Stimulated activated memory B cell treated with anti-CD40 and anti-IgM and Interleukin-4, amounts not matched to agents 10 μg/mL and 1 μg/mL and 100 μg/mL, for 72 hours (primary cell): ENCODE measurements around the gene GRAPL.
"Not testable (repeated sequence)": the region's sequence is repeated elsewhere in the genome, so short reads cannot be mapped to it uniquely, and the experiment has no call there.

Source experiments
- ATAC-seq: fragments of 150-1000 bp; cut with Tn5 transposase; 2 replicates; pipeline ENCODE4 v1.10.0; 2021
- H3K27ac Mint-ChIP-seq: one replicate; pipeline ENCODE4 v1.8.0; 2022; ENCODE audit warnings: mild to moderate bottlenecking, mixed read lengths
- H3K27me3 Mint-ChIP-seq: one replicate; pipeline ENCODE4 v1.8.0; 2022; ENCODE audit warnings: mixed read lengths
- H3K36me3 Mint-ChIP-seq: one replicate; pipeline ENCODE4 v1.8.0; 2022; ENCODE audit warnings: mixed read lengths
- H3K4me1 Mint-ChIP-seq: one replicate; pipeline ENCODE4 v1.8.0; 2022; ENCODE audit warnings: mixed read lengths
- H3K4me3 Mint-ChIP-seq: one replicate; pipeline ENCODE4 v1.8.0; 2022; ENCODE audit warnings: mild to moderate bottlenecking, moderate library complexity, mixed read lengths
- H3K9me3 Mint-ChIP-seq: one replicate; pipeline ENCODE4 v1.8.0; 2022; ENCODE audit warnings: mixed read lengths

The GRAPL gene

DNA sequence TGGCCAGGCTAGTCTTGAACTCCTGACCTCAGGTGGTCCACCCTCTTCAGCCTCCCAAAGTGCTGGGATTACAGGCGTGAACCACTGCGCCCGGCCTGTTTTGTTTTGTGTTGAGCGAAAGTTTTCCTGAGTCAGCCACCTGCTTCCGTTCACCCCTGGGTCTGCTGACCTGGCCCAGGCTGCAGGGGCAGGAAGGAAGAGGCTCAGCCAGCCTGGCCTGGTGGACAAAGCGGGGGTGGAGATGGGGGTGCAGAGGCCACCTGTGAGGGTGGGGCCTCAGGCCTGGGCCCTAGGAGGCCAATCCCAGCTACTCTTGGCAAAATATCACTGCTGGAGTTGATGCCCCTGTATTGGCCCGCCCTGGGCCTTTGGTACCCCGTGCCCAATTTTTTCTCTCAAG is 3.7 kb downstream of the GRAPL start:
- not testable (repeated sequence) for H3K27me3 Mint-ChIP-seq, H3K36me3 Mint-ChIP-seq, H3K4me3 Mint-ChIP-seq, H3K4me1 Mint-ChIP-seq, H3K9me3 Mint-ChIP-seq, H3K27ac Mint-ChIP-seq
- ATAC-seq: peak; percentile 68

DNA sequence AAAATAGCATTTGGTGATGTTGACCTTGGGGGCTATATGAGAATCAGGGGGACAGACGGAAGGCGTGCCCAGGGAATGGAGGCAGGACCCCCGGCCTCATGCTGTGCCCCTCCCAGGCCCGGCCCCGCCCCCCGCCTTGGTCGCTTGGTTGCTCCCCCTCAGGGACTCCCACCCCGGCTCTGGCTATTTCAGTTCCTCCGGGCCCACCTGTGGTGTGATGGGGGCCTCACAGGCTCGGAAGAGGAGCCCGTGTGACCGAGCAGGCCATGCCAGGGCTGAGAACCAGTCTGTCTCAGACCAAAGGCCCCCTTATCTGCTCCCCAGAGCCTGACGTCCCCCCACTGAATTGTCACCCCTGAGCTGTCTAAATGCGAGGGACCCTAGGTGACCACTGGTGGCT is 4.4 kb downstream of the GRAPL start:
- H3K36me3 Mint-ChIP-seq, H3K27me3 Mint-ChIP-seq, H3K9me3 Mint-ChIP-seq, H3K27ac Mint-ChIP-seq, H3K4me1 Mint-ChIP-seq, H3K4me3 Mint-ChIP-seq: not testable (repeated sequence)
- ATAC-seq: peak; percentile 65

DNA sequence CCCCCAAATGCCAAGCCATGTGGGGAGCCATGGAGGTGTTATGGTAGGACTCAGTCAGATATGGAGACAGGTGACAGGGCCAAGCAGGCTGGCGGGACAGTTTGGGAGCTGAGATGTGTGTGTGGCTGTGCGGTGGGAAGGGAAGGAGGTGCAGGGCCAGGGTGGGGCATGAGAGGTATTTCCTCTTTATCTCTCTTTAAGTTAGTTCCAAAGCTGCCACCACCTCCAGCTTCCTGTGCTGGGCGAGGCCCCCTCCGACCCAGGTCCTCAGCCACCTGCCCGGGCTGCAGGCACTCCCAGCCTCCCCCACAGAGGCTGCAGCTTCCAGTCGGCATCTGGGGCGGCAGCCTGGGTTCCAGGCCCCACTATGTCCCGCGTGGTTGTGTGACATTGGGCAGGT is 6.4 kb downstream of the GRAPL start:
- H3K27ac Mint-ChIP-seq, H3K4me3 Mint-ChIP-seq, H3K4me1 Mint-ChIP-seq, ATAC-seq, H3K9me3 Mint-ChIP-seq, H3K36me3 Mint-ChIP-seq, H3K27me3 Mint-ChIP-seq: not testable (repeated sequence)

DNA sequence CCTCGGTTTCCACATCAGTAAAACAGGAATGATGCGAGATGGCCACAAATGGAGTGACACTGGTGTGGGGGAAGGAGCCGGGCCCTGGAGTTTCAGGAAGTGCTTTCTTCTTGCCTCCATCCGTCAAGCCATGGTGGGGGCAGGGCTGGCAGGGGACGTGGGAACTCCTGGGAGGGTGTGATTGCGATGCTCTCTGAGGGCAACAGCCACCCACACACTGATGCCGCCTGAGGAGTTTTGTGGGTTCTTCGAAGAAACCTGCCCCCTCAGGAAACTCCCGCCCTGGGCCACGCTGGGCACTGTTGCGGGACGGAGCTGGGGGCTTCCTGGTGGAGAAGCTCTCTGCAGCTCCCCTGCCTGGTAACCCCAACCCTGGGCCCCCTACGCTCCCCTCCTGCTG is 8.0 kb downstream of the GRAPL start:
- not testable (repeated sequence) for H3K4me1 Mint-ChIP-seq, H3K4me3 Mint-ChIP-seq
- peak; percentile 44 for ATAC-seq

DNA sequence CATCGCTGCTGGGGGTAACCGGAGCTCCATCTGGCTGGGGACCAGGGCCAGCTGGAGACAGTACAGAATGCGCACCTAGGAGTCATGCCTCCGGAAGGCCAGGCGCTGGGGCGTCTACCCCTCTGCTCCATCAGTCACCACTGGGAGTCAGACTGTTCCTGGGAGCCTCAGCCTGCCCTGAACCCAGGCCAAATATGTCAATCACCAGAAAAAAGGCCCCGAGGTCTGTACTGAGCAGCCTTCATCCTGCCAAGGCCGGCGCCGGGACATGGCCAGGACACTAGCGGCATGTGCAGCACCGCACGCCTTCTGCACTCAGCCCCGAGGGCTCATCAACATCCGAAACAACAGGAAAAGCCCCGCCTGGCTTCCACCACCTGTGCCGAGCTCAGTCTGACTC is 8.7 kb downstream of the GRAPL start:
- H3K36me3 Mint-ChIP-seq, H3K27ac Mint-ChIP-seq, H3K4me1 Mint-ChIP-seq, H3K9me3 Mint-ChIP-seq, H3K4me3 Mint-ChIP-seq, H3K27me3 Mint-ChIP-seq: not testable (repeated sequence)
- ATAC-seq: peak; percentile 21

More for the DNA sequence above, 8.0 kb downstream of the GRAPL start:
- not testable (repeated sequence) for H3K36me3 Mint-ChIP-seq, H3K27ac Mint-ChIP-seq, H3K27me3 Mint-ChIP-seq, H3K9me3 Mint-ChIP-seq

DNA sequence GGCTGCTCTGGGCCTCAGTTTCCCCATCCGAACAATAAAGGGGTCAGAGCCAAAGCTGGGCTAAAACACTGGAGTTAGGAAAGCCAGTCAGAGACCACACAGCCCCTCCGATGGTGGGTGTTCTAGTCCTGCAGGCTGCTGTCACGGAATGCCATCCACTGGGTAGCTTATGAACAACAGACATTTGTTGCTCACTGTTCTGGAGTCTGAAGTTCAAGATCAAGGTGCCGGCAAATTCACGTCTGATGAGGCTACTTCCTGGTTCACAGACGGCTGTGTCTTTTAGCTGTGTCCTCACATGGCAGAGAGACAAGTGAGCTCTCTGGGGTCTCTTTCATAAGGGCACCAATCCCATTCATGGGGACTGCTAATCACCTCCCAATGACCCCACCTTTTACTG is 9.2 kb downstream of the GRAPL start:
- H3K4me3 Mint-ChIP-seq, H3K27ac Mint-ChIP-seq, H3K27me3 Mint-ChIP-seq, ATAC-seq, H3K36me3 Mint-ChIP-seq, H3K9me3 Mint-ChIP-seq, H3K4me1 Mint-ChIP-seq: not testable (repeated sequence)

DNA sequence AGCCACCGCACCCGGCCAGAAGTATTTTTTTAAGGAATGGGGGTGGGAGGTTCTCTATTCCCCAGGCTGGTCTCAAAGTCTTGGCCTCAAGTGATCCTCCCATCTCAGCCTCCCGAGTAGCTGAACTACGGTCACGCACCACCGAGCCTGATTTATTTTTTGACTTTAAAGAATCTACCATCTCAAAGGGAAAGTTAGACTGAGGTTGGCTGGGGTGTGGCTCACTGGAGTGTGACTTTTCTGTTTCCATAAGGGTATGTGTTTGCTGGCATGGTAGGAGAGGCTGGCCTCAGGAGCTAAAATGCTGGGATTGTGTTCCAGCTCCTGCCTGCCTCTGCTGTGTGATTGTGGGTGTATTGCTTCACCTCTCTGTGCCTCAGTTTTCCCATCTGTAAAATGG is 10.6 kb downstream of the GRAPL start:
- H3K36me3 Mint-ChIP-seq: not testable (repeated sequence)

DNA sequence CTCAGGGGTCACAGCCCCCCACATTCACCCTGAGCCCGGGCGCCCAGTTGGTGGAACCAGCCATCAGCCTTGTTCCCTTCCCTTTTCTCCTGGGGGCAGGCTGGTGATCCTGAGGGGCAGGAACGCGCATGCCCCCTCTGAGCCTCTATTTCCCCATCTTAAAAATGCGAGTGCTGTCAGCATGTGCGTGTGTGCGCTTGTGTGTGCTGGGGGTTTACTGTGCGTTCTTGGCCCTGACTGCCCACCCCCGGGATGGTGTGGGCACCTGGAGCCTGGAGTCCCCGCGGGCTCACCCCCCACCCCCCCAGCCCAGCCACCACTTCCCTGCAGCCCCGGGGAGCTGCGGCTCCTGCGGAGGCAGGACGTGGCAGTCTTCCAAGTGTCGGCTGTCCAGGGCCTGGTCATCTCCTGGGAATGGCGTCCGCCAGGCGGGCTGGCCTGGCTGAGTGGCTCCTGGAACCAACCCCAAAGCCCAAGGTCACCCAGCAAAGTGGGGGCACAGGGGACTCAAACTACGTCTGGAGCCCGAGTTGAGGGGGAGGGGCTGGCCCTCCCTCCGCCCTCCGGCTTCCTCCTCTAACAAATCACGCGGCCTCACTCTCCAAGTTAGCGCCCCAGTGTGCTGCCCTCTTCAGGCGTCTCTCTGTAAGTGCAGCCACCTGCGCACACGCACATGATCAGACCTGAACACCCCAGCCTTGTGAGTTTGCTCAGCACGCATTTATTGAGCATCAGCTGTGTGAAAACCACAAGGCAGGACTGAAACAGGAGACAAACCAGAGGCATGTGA is 14.2 kb downstream of the GRAPL start:
- not testable (repeated sequence) for H3K36me3 Mint-ChIP-seq, H3K9me3 Mint-ChIP-seq, H3K27me3 Mint-ChIP-seq, H3K27ac Mint-ChIP-seq, H3K4me3 Mint-ChIP-seq, H3K4me1 Mint-ChIP-seq
- peak; percentile 85 for ATAC-seq

More for the DNA sequence above, 10.6 kb downstream of the GRAPL start:
- not testable (repeated sequence) for H3K9me3 Mint-ChIP-seq, H3K4me3 Mint-ChIP-seq, H3K27me3 Mint-ChIP-seq, H3K27ac Mint-ChIP-seq, H3K4me1 Mint-ChIP-seq
- peak; percentile 64 for ATAC-seq

DNA sequence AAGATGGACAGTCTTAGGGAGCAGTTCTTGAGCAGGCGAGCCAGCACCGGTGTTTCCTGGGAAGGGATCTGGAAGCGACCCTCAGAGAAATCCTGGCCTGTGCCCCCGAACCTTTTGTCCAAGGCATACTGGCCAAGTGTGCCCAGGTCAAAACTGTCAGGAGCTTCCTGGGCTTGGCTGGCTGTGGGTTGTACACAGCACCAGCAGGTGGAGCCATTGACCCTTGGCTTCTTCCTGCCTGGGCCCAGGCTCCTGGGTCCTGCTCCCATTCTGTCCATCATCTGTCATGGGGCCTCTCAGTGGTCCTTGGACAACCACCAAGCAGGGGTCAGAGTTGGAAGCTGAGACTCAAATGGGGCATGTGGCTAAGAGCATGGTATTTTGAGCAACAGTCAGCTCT is 15.0 kb downstream of the GRAPL start:
- not testable (repeated sequence) for H3K27me3 Mint-ChIP-seq, H3K9me3 Mint-ChIP-seq, H3K36me3 Mint-ChIP-seq, H3K4me3 Mint-ChIP-seq, ATAC-seq, H3K27ac Mint-ChIP-seq, H3K4me1 Mint-ChIP-seq

DNA sequence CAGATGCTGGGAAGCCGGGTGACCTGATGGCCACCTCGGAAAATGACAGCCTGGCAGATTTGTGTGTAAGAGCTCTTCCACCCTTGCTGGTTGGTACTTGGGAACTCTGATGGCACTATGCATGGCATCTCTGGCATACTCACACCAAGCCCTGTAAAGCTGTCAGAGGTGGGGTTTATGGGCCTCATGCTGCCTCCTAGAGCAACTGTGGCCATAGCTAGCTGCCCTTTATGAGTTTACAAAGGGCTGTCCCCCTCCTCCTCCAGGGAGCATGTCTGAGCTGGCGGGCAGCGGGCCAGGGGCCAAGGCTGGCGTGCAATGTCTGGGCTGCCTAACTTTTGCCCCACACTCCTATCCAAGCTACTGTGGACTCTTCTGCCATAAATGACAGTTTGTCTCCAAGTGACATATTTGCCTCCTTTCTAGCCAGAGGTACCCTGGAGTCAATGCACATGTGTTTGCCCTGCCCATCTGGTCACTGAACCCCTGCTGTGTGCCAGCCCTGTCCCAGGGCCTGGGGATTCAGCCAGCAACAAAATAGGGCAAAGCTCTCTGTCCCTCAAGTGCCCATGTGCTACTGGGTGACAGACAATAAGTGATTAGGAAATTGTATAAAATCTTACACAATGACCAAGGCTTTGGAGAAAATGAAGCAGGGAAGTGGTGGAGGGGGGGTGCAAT is 15.8 kb downstream of the GRAPL start:
- H3K9me3 Mint-ChIP-seq, ATAC-seq: not testable (repeated sequence)

DNA sequence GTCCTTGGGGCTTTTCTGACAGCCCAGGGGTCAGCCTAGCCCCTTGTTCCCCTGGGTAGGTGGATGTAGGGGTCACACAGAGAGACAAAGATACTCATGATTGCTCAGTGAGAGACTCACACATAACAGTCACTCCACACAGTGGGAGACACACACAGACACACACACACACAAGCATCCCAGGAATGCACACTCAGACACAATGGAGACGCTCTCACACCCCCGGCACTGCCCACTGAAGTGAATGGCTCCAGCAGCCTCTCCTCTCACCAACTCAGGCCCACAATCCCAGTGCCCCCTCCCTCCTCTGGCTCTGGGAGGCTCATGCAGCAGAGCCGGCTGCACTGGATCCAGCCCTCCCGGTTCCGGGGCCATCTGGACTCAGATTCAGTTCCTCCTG is 17.0 kb downstream of the GRAPL start:
- H3K36me3 Mint-ChIP-seq, H3K27ac Mint-ChIP-seq, H3K4me1 Mint-ChIP-seq, H3K27me3 Mint-ChIP-seq, H3K4me3 Mint-ChIP-seq, ATAC-seq, H3K9me3 Mint-ChIP-seq: not testable (repeated sequence)

More for the DNA sequence above, 15.8 kb downstream of the GRAPL start:
- H3K4me1 Mint-ChIP-seq, H3K36me3 Mint-ChIP-seq, H3K4me3 Mint-ChIP-seq, H3K27me3 Mint-ChIP-seq, H3K27ac Mint-ChIP-seq: not testable (repeated sequence)

DNA sequence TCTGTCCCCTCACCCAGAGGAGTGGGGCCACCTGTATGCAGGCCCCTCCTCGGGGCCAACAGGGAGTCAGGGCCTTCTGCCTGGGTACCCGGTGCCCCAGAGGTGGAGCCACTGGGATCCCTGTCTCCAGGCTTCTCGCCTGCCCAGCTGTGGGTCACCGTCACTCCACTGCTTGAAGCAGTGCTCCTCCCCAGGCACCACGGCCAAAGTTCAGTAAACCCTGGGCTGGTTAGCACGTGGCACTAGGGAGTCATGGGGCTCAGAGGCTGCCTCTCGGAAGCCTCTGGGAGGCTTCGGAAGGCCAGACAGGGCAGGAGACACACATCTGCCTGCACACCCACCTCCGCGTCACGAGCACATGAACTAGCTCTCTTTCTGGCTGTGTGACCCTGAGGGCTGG is 18.1 kb downstream of the GRAPL start:
- not testable (repeated sequence) for H3K36me3 Mint-ChIP-seq, H3K9me3 Mint-ChIP-seq, H3K4me1 Mint-ChIP-seq, H3K4me3 Mint-ChIP-seq, ATAC-seq, H3K27me3 Mint-ChIP-seq, H3K27ac Mint-ChIP-seq

DNA sequence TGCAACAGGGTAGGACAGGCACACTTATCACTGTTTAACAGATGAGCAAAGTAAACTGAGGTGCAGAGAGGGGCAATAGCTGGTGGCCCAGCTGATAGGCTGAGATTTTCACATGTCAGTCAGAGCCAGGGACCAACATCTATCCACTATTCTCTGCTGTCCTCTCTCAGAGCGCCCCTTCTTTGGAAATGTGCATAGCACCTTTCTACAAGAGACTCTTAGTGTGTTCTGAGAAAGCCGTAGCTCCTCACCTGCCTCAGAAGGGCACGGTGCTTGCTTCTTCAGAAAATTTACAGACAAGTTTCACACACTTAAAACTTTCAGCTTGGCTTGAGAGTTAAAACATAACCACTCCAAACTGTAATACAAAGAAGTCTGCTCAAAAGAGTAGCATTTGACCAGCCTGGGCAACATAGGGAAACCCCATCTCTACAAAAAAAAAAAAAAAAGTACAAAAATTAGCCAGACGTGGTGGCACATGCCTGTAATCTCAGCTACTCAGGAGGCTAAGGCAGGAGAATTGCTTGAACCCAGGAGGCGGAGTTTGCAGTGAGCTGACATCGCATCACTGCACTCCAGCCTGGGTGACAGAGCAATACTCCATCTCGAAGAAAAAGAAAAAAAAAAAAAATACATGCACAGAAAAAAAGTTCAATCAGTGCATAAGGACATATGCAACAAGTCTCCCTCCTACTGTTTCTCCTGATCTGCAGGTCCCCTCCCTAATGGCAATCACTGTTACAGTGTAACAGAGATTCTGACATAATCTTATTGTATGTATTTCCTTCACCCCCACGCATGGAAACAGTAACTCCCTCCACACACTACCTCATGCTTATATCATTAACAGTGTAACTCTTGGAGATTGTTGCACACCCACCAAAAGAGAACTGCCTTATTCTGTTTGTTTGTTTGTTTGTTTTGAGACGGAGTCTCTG is 23.6 kb downstream of the GRAPL start:
- H3K27me3 Mint-ChIP-seq, H3K27ac Mint-ChIP-seq, H3K4me1 Mint-ChIP-seq, H3K36me3 Mint-ChIP-seq, H3K4me3 Mint-ChIP-seq, ATAC-seq, H3K9me3 Mint-ChIP-seq: not testable (repeated sequence)

DNA sequence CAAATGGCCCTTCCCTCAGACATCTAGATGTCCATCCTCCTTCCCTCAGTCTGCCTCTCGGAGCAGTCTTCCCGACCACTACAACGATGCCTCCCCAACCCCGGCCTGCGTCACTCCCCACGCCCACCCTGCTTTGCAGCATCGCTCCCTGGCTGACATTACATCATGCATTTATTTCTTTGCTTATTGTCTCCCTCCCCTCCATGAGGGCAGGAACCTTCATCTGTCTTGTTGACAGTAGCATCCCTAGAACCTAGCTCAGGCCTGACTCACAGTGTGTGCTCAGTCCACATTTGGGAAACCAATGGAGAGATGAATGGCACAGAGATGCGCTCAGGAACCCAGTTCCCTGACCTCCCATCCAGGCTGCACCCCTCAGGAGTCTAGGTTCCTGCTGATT is 30.2 kb downstream of the GRAPL start:
- H3K9me3 Mint-ChIP-seq, H3K4me1 Mint-ChIP-seq, ATAC-seq, H3K27ac Mint-ChIP-seq, H3K4me3 Mint-ChIP-seq, H3K36me3 Mint-ChIP-seq, H3K27me3 Mint-ChIP-seq: not testable (repeated sequence)

DNA sequence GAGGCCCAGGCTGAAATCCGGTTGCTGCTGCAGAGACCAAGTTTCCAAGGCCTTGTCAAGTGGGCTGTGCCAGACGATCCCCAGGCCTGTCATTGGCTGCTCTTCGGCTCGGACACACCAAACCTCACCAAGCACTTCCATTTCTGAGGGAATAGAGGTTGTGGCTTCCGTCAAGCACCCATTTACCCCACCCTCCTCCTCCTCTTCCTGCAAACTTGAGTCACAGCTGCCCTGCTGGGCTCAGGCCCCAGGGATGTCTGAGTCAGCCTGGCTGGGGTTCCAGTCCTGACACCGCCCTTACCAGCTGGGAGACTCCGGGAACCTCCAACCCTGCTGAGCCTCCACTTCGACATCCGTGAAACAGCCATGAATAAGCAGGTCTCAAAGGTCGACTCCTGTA is 31.1 kb downstream of the GRAPL start:
- not testable (repeated sequence) for H3K4me1 Mint-ChIP-seq, H3K4me3 Mint-ChIP-seq, H3K27me3 Mint-ChIP-seq, H3K27ac Mint-ChIP-seq, ATAC-seq, H3K9me3 Mint-ChIP-seq, H3K36me3 Mint-ChIP-seq

DNA sequence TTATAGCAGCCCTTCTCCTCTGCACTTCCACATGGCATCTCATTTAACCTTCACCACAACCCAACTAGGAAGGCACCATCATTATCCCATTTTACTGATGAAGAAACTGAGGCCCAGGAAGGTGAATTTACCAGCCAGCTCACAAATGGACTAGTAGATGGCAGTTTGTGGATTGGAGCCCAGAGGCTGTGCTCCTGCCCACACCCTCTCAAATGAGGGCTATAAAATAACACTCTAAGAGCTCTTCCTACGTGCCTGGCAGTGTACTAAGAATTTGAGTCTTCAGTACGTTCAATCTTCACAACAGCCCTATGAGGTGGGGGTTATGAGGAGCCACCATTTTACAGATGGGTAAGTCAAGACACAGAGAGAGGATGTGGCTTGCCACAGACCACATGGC is 31.5 kb downstream of the GRAPL start:
- H3K27ac Mint-ChIP-seq, H3K27me3 Mint-ChIP-seq, H3K4me3 Mint-ChIP-seq, H3K9me3 Mint-ChIP-seq, ATAC-seq, H3K36me3 Mint-ChIP-seq, H3K4me1 Mint-ChIP-seq: not testable (repeated sequence)
